ENCODE data around the gene GABRG3. TPM values are rescaled to one million over a fixed set of nuclear protein-coding genes. Genes with fewer than 3 reads are reported as not detected.

The GABRG3 gene
- total and polyA plus RNA-seq, 4 donors = 0.02 to 0.19 TPM; not detected in 2

- TF ChIP-seq RAD21 (IDR thresholded peaks at IDR 0.05) (peak; percentile 58 to 68), FOXA1 (IDR thresholded peaks at IDR 0.05) (no peak), EGR1 (IDR thresholded peaks at IDR 0.05; ENCODE audit: low read depth in 2 of 2) (no peak), GABPA (IDR thresholded peaks at IDR 0.05 in 1 of 2, conservative IDR thresholded peaks at IDR 0.05 in 1 of 2) (no peak), CTCF (IDR thresholded peaks at IDR 0.05; ENCODE audit: low read depth, low read length, missing input control) (peak; percentile 60)
- 8% methylated on average over 3 of the region's 3 CpGs for WGBS
- Histone ChIP-seq H3K9me3 (ENCODE audit: control insufficient read depth in 4 of 4, low read length in 3 of 4) (no peaks in the 10 kb centered on the region), H3K36me3 (ENCODE audit: control insufficient read depth in 4 of 4, insufficient read depth in 3 of 4, low read depth in 1 of 4, low read length in 3 of 4) (no peaks in the 10 kb centered on the region), H3K27ac (ENCODE audit: low read depth in 1 of 2, low read length in 2 of 2) (no peak overlapping the region), H3K27me3 (ENCODE audit: control insufficient read depth in 4 of 4, insufficient read depth in 4 of 4, low read length in 3 of 4) (peaks cover 0 to 2% (median 0%) of the 10 kb centered on the region in 4 donors), H3K4me3 (ENCODE audit: low read depth in 1 of 3, low read length in 3 of 3) (no peak overlapping the region), H3K4me1 (ENCODE audit: control insufficient read depth in 4 of 4, insufficient read depth in 4 of 4, low read length in 3 of 4) (no peaks in the 10 kb centered on the region), H3K9ac (ENCODE audit: low read depth in 1 of 2, low read length in 2 of 2) (no peak overlapping the region)
- DNase-seq (ENCODE audit: low spot score) = peak; percentile 49
These were observed 88.7 kb downstream of the GABRG3 start for GRCh38 chr15:27059610-27060202.

GRCh38 chr15:27061739-27062138, 90.8 kb downstream of the GABRG3 start:
- Histone ChIP-seq H3K36me3 (ENCODE audit: control insufficient read depth in 4 of 4, insufficient read depth in 3 of 4, low read depth in 1 of 4, low read length in 3 of 4) (no peaks in the 10 kb centered on the region), H3K27ac (ENCODE audit: low read depth in 1 of 2, low read length in 2 of 2) (no peak overlapping the region), H3K9ac (ENCODE audit: low read depth in 1 of 2, low read length in 2 of 2) (no peak overlapping the region), H3K4me3 (ENCODE audit: low read depth in 1 of 3, low read length in 3 of 3) (no peak overlapping the region), H3K27me3 (ENCODE audit: control insufficient read depth in 4 of 4, insufficient read depth in 4 of 4, low read length in 3 of 4) (peaks cover 0 to 2% (median 0%) of the 10 kb centered on the region in 4 donors), H3K9me3 (ENCODE audit: control insufficient read depth in 4 of 4, low read length in 3 of 4) (no peaks in the 10 kb centered on the region), H3K4me1 (ENCODE audit: control insufficient read depth in 4 of 4, insufficient read depth in 4 of 4, low read length in 3 of 4) (no peaks in the 10 kb centered on the region)
- no peak for DNase-seq (ENCODE audit: low spot score)
- 49% methylated on average over 6 of the region's 6 CpGs for WGBS
- TF ChIP-seq HNF4A (conservative IDR thresholded peaks at IDR 0.05) = no peak
- TF ChIP-seq RAD21 (IDR thresholded peaks at IDR 0.05) = no peak
- no peak for TF ChIP-seq GABPA (IDR thresholded peaks at IDR 0.05 in 1 of 2, conservative IDR thresholded peaks at IDR 0.05 in 1 of 2)
- no peak for TF ChIP-seq ZBTB33 (IDR thresholded peaks at IDR 0.05)
- TF ChIP-seq NR2F2 (IDR thresholded peaks at IDR 0.05) = no peak
- TF ChIP-seq MAX (IDR thresholded peaks at IDR 0.05) = no peak
- no peak for TF ChIP-seq JUND (IDR thresholded peaks at IDR 0.05)
- TF ChIP-seq FOXA1 (IDR thresholded peaks at IDR 0.05) = no peak
- TF ChIP-seq EGR1 (IDR thresholded peaks at IDR 0.05; ENCODE audit: low read depth in 2 of 2) = no peak
- TF ChIP-seq SP1 (IDR thresholded peaks at IDR 0.05) = no peak
- no peak for TF ChIP-seq YY1 (IDR thresholded peaks at IDR 0.05)
- TF ChIP-seq HNF4G (IDR thresholded peaks at IDR 0.05) = no peak

- no peak overlapping the region for H3K27ac ChIP-seq (ENCODE audit: low read depth in 1 of 2, low read length in 2 of 2)
- H3K27me3 ChIP-seq (ENCODE audit: control insufficient read depth in 4 of 4, insufficient read depth in 4 of 4, low read length in 3 of 4) = peaks cover 0 to 2% (median 0%) of the 10 kb centered on the region in 4 donors
- 90% methylated on average over 9 of the region's 9 CpGs for WGBS
- H3K9ac ChIP-seq (ENCODE audit: low read depth in 1 of 2, low read length in 2 of 2) = no peak overlapping the region
- H3K4me3 ChIP-seq (ENCODE audit: low read depth in 1 of 3, low read length in 3 of 3) = no peak overlapping the region
- DNase-seq (ENCODE audit: low spot score) = no peak
- H3K9me3 ChIP-seq (ENCODE audit: control insufficient read depth in 4 of 4, low read length in 3 of 4) = peaks cover under 1 to 3% (median 2%) of the 10 kb centered on the region in 4 donors
- no peaks in the 10 kb centered on the region for H3K36me3 ChIP-seq (ENCODE audit: control insufficient read depth in 4 of 4, insufficient read depth in 3 of 4, low read depth in 1 of 4, low read length in 3 of 4)
- TF ChIP-seq REST (IDR thresholded peaks at IDR 0.05) (no peak), CTCF (IDR thresholded peaks at IDR 0.05; ENCODE audit: low read depth, low read length, missing input control) (no peak), TAF1 (conservative IDR thresholded peaks at IDR 0.05) (no peak), JUND (IDR thresholded peaks at IDR 0.05) (no peak), FOXA2 (IDR thresholded peaks at IDR 0.05) (no peak)
- no peaks in the 10 kb centered on the region for H3K4me1 ChIP-seq (ENCODE audit: control insufficient read depth in 4 of 4, insufficient read depth in 4 of 4, low read length in 3 of 4)
These were observed 92.0 kb downstream of the GABRG3 start for GRCh38 chr15:27062951-27063350.

All from liver (tissue), 9 donors.